Panc1 (cell line): ENCODE results near the gene G0S2. TPM values are rescaled to one million over a fixed set of nuclear protein-coding genes. Genes with fewer than 3 reads are reported as not detected.

Experiments used
- ATAC-seq: fragments of 200-7000 bp; cut with Tn5 transposase; 2 replicates; pipeline ENCODE4 v1.9.1; 2020; ENCODE audit warnings: mild to moderate bottlenecking, moderate library complexity
- BruUV-seq: library from RNA; stranded (reverse); fragments of 400-500 nt; replicated peaks from 2 replicates; lab custom pipeline; 2021; lab: Mats Ljungman, UMichigan
- CTCF ChIA-PET: fragments of 300-600 bp; sonication (Branson Sonifier 250); formaldehyde crosslinking; loops from one replicate; lab custom pipeline; 2022; ENCODE audit warnings: antibody characterized with exemption; lab: Charles Lee
- POLR2A ChIA-PET: fragments of 300-600 bp; sonication (Branson Sonifier 250); formaldehyde crosslinking; loops from one replicate; lab custom pipeline; 2022; ENCODE audit warnings: antibody characterized with exemption; lab: Charles Lee
- DNase-seq: peaks from one replicate; pipeline ENCODE4 v3.0.0-alpha.2; 2010; ENCODE audit warnings: low read depth, low spot score
- H3K27ac ChIP-seq: 2 replicates; pipeline ENCODE4 v1.5.1; 2011; ENCODE audit warnings: mild to moderate bottlenecking, low read length, inconsistent platforms
- H3K27me3 ChIP-seq: fragments of 200-500 bp; sonication (Bioruptor generic); 2 replicates; pipeline ENCODE4 v1.6.0; 2014; ENCODE audit warnings: low read length, inconsistent platforms; ENCODE audit not compliant: control insufficient read depth, insufficient read depth
- H3K36me3 ChIP-seq: fragments of 200-500 bp; sonication (Bioruptor generic); 2 replicates; pipeline ENCODE4 v1.5.1; 2014; ENCODE audit warnings: inconsistent platforms, mild to moderate bottlenecking, low read length, moderate library complexity; ENCODE audit not compliant: control insufficient read depth, insufficient read depth
- H3K4me1 ChIP-seq: 2 replicates; pipeline ENCODE4 v1.5.1; 2011; ENCODE audit warnings: inconsistent platforms, mild to moderate bottlenecking, low read length, moderate library complexity; ENCODE audit not compliant: control insufficient read depth, insufficient read depth
- H3K4me3 ChIP-seq, 2 experiments: 2 replicates each; pipeline ENCODE4 v1.5.1; 2011 to 2012; ENCODE audit warnings: low read depth in 2 of 2, low read length in 2 of 2, mild to moderate bottlenecking in 2 of 2, inconsistent platforms in 1 of 2, moderate library complexity in 1 of 2
- H3K9me3 ChIP-seq: fragments of 200-500 bp; sonication (Bioruptor generic); 2 replicates; pipeline ENCODE4 v1.5.1; 2014; ENCODE audit warnings: low read depth, mild to moderate bottlenecking, inconsistent platforms, low read length, moderate library complexity; ENCODE audit not compliant: control insufficient read depth, insufficient read depth
- CTCF ChIP-seq: fragments of 450-650 bp; IDR thresholded peaks from 2 replicates; pipeline ENCODE4 v1.5.1; 2017; ENCODE audit warnings: mild to moderate bottlenecking
- POLR2AphosphoS5 ChIP-seq: IDR thresholded peaks from 2 replicates; pipeline ENCODE4 v1.6.1; 2012; ENCODE audit warnings: mild to moderate bottlenecking, low read depth, low read length, moderate library complexity
- REST ChIP-seq, 2 experiments: IDR thresholded peaks; 2 replicates each; pipeline ENCODE4 v1.6.1; 2011 to 2012; ENCODE audit warnings: low read depth in 2 of 2, control low read depth in 1 of 2, low read length in 1 of 2, mild to moderate bottlenecking in 1 of 2, moderate library complexity in 1 of 2; ENCODE audit not compliant: insufficient read depth in 1 of 2
- SIN3A ChIP-seq: IDR thresholded peaks from 2 replicates; pipeline ENCODE4 v1.6.1; 2012; ENCODE audit warnings: low read depth, mild to moderate bottlenecking, low read length, moderate library complexity, borderline replicate concordance; ENCODE audit not compliant: insufficient read depth
- TCF7L2 ChIP-seq: IDR thresholded peaks from 2 replicates; pipeline ENCODE4 v1.6.1; 2011; ENCODE audit warnings: mild to moderate bottlenecking, low read depth, low read length, inconsistent platforms
- in situ Hi-C: cut with HindIII; loops from 2 replicates; pipeline ENCODE4 v1.10.0; 2016; ENCODE audit warnings: low sequenced_read_pairs, low pct_unique_long_range_greater_than_20kb
- intact Hi-C: fragments of 100-400 bp; cut with micrococcal nuclease; formaldehyde crosslinking; loops from one replicate; pipeline ENCODE4 v1.10.0; 2022; ENCODE audit not compliant: unreplicated experiment
- total RNA-seq: library from RNA; stranded (reverse); gene quantifications from one replicate; pipeline ENCODE4 v1.2.1, GENCODE V29; 2021; ENCODE audit not compliant: unreplicated experiment

Gene G0S2
- total RNA-seq, 1 experiment from 2014 or later: 2.5 TPM

GRCh38 chr1:209707308-209707707 lies 32.1 kb downstream of the G0S2 start:
- CTCF ChIA-PET: no interaction called here
- no peaks in the 10 kb centered on the region for H3K9me3 ChIP-seq
- no peak overlapping the region for H3K4me3 ChIP-seq
- no peaks in the 10 kb centered on the region; the same call in none of the 2 replicates for H3K27me3 ChIP-seq
- H3K36me3 ChIP-seq: no peaks in the 10 kb centered on the region
- in situ Hi-C loops: no loop called here
- TF ChIP-seq CTCF: no peak
- no peak for TF ChIP-seq POLR2AphosphoS5
- TF ChIP-seq TCF7L2: no peak
- TF ChIP-seq SIN3A: no peak
- no peak for TF ChIP-seq REST (IDR thresholded peaks at IDR 0.05; ENCODE audit: insufficient read depth in 1 of 2, low read depth in 2 of 2, low read length in 1 of 2)
- H3K27ac ChIP-seq: no peak overlapping the region
- POLR2A ChIA-PET: no interaction called here
- no TSS peak for BruUV-seq
- H3K4me1 ChIP-seq: no peaks in the 10 kb centered on the region
- DNase-seq (no peak), ATAC-seq (no peak)
- intact Hi-C loops: no loop called here

GRCh38 chr1:209708297-209708696 lies 33.1 kb downstream of the G0S2 start:
- ChIA-PET POLR2A (no interaction called here), CTCF (no interaction called here)
- in situ Hi-C loops: no loop called here
- ATAC-seq (no peak), DNase-seq (no peak)
- no peak for TF ChIP-seq POLR2AphosphoS5
- no peak for TF ChIP-seq TCF7L2
- TF ChIP-seq CTCF: no peak
- no peak for TF ChIP-seq REST (IDR thresholded peaks at IDR 0.05; ENCODE audit: insufficient read depth in 1 of 2, low read depth in 2 of 2, low read length in 1 of 2)
- TF ChIP-seq SIN3A: no peak
- no peaks in the 10 kb centered on the region for H3K4me1 ChIP-seq
- H3K4me3 ChIP-seq: no peak overlapping the region
- no peaks in the 10 kb centered on the region for H3K9me3 ChIP-seq
- H3K36me3 ChIP-seq: no peaks in the 10 kb centered on the region
- BruUV-seq: no TSS peak
- no peak overlapping the region for H3K27ac ChIP-seq
- H3K27me3 ChIP-seq: no peaks in the 10 kb centered on the region; the same call in none of the 2 replicates
- intact Hi-C loops: no loop called here
